HG02759 (cell line): ENCODE data around the gene DUSP3.
A peak's percentile ranks its signal among the peaks of the same experiment; 100 is the strongest.

ENCODE experiments used
- ATAC-seq: cut with Tn5 transposase; IDR thresholded peaks from one replicate; pipeline ENCODE4 v1.9.1; 2021; ENCODE audit warnings: mild to moderate bottlenecking, moderate library complexity; ENCODE audit not compliant: unreplicated experiment

DUSP3 gene

DNA sequence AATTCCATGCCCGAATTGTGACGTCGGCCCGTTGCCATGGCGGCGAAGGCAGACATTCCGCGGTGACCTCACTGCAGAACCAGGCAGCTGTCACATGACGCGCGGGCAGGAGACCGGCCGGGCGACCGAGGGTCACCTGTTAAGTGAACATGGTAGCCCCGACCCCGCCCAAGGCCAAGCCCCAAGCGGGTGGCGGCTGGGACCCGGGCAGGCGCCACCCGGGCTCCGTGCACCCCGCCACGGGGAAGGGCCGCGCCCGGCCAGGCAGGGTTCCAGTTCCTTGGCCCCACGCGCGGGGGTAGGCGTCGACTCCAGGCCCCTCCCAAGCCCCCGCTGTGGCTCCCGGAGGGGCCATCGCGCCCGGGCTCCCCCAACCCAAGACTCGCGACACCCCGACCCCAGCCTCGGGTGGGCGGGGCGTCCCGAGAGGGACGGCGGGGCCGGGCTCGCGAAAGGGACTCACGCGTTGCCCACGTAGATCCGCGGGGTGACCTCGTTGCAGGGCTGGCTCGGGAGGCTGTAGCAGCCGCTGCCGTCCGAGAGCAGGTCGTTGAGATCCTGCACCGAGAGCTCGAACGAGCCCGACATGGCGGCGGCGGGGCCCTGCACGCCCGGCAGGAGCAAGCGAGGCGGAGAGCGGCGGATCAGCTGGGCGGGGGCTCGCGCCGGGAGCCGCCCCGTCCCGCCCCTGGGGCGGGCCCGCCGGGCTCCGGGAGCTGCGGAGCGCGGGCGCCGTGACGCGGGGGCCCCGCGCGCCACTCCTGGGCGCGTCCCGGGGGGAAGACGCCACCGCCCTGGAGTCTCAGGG is at the start of gene DUSP3:
DUSP3 (minus strand) TSS at position 641 of the 808 bp plus-strand sequence; CDS start at position 588, 53 bp downstream.
- ATAC-seq = peak; percentile 94

- ATAC-seq = no peak
Observed at GRCh38 chr17:43827596-43827995, 48.8 kb upstream of the DUSP3 start.

- no peak for ATAC-seq
Observed at GRCh38 chr17:43826206-43826605, 47.4 kb upstream of the DUSP3 start.

DNA sequence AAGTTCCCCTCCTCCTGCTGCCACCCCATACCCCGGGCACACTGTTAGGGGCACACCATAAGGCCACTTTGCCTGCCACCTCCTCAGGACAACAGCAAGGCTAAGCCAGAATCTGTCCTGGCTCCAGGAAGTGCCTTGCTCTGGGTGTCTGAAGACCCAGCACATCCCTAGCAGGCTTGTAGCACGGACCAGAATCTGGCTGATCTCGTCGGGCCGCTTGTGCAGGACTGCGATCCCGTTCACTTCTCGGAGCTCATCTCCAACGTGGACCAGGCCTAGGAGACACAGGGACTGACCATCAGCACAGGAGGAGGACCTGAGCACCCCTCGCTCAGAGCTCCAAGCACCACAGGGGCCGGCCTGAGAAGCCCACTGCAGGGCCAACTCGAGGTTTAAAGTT is 46.8 kb upstream of the DUSP3 start:
- ATAC-seq = no peak

GRCh38 chr17:43823350-43824084 is 44.7 kb upstream of the DUSP3 start:
- no peak for ATAC-seq

- ATAC-seq = no peak
Observed at GRCh38 chr17:43822570-43823190, 43.9 kb upstream of the DUSP3 start.

DNA sequence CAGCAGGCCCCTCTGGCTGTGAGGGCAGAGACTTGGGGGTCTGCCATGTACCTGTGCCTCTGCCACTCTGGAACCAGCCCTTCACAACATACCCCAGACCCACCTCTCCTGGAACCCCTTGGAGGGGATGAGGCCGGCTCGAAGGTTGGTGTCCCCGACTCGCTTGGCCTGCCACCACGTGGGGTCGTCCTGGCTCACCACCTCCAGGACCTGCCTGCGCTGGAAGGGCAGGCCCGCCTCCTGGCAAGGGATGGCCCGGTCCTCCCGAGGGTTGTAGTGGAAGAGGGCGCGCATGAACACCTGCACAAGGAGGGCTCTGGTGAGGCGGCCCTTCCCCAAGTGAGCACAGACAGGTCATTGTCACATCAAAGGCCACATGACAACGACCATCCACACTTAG is 42.0 kb upstream of the DUSP3 start:
- ATAC-seq = no peak

- ATAC-seq = no peak
Observed at GRCh38 chr17:43818966-43819365, 40.2 kb upstream of the DUSP3 start.

DNA sequence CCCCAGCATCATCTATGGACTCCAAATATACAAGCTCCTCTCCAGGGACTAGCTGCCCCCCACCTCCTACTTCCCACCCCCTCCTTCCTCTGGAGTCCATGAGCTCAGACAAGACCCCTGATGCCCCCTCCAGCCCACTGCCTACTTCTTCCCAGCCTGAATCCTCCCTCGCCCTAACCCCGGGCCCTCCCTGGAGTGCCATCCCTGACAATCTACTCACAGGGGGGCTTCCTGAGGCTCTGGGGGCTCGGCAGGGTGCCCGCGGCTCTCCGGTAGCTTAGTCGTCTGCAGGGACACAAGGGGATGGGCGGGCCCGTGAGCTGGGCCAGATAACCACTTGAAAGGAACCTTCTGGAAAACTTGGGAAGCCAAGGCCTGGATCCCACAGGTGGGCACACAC is 39.0 kb upstream of the DUSP3 start:
- no peak for ATAC-seq

DNA sequence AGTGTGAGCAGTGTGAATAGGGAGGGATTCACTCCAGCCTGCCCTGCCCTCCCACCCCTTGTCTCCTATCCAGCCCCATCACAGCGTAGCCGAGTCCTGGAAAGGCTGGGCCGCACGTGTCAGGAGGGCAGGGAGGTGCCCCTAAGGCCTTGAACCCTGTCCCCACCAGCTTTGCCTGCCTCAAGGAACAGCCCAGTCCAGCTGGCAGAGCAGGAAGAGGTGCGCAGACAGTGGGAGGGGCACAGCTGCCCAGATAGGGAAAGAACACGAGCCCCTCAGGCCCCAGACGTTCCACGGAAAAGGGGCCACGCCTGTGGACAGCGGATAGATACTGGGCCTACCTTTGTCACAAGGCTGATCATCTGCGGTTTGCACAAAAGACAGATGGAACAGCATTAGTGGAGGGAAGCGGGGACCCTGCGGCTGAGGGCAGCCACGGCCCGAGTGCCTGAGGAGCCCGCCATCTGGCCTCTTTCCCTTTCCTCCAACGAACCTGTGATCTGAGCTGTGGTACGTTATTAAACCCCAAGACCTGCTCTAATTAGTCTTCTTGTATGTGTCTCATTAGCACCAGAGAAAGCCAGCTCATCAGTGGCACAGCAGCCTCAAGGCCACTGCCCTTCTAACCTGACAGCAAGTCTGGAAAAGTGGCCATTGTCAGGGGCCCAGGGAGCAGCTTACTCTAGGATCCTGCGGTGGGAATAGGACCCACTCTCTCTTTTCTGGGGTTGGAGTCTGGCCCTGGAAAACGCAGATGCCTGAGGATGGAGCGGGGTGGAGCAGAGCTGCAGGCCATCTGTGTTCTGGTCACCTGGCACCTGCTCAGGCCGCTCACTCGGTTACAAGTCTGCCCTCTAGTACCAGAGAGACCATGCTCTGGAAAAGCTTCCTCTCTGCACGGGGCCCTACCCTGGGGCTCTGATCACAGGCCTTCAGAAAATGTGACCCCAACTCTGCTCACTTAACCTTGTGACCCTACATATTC is 37.9 kb upstream of the DUSP3 start:
- ATAC-seq = no peak

DNA sequence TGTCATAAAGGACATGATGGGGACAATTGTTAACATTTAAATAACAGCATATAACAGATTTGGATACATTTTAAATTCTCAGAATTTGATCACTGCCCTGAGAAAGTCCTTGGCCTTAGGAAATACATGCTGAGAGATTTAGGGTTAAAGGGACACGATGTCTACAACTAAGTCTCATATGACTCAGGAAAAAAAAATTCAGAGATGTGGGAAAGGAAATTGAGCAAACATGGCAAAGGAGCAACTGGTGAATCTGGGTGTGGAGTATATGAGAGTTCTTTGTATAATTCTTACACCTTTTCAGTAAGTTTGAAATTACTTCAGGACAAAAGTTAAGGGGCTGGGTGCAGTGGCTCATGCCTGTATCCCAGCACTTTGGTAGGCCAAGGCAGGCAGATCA is 35.9 kb upstream of the DUSP3 start:
- no peak for ATAC-seq

GRCh38 chr17:43814026-43814425 is 35.2 kb upstream of the DUSP3 start:
- ATAC-seq = no peak

DNA sequence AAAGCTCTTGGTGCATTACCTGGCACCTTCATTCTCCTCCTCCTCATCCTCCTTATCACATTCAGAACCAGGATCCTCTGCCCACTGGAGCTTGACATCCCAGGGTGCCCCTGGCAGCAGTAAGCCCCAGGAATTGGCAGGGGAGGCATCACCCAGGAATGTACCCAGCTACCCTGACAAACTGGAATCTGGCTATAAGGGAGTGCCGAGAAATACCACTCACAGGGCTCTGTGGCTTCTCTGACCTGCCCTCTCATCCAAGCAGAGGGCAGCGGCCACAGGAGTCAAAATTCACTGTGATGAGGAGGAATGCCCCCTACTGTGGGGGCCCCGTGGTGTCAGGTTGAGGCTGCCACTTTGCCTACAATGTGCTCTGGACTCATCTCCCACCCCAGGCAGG is 34.6 kb upstream of the DUSP3 start:
- no peak for ATAC-seq

- no peak for ATAC-seq
Observed at GRCh38 chr17:43812396-43813265, 33.9 kb upstream of the DUSP3 start.

GRCh38 chr17:43810823-43811222 is 32.0 kb upstream of the DUSP3 start:
- no peak for ATAC-seq

GRCh38 chr17:43810226-43810715 is 31.5 kb upstream of the DUSP3 start:
- ATAC-seq = no peak

- no peak for ATAC-seq
Observed at GRCh38 chr17:43809121-43809520, 30.3 kb upstream of the DUSP3 start.

DNA sequence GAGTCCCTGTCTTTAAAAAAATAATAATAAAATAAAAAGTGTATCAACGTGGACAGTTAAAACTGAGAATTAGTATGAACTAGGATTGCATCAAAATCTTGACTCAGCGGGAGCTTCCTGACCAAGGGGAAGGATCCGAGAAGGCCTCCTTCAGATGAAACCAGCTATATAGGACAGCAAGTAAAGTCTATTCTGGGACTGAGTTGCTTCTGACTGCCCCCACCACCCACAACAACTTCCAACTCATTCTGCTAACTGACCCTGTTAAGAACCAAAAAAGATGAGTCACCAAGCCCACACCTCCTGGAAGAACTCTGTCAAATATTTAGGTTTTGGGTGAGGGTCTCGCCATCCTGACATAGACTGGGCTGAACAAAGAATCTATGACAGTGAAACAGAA is 29.3 kb upstream of the DUSP3 start:
- no peak for ATAC-seq

GRCh38 chr17:43805117-43805516 is 26.3 kb upstream of the DUSP3 start:
- ATAC-seq = no peak

GRCh38 chr17:43803758-43804157 is 25.0 kb upstream of the DUSP3 start:
- no peak for ATAC-seq
